Natural killer cell (primary cell): ENCODE results near the gene ZCCHC3. TPM values are rescaled to one million over a fixed set of nuclear protein-coding genes. Genes with fewer than 3 reads are reported as not detected.

Experiments
- ATAC-seq, 3 donors: fragments of 150-1000 bp in 2 of 3; fragments of 200-7000 bp in 1 of 3; cut with Tn5 transposase; 1 replicate in 1 of 3; 2 replicates in 2 of 3; pipeline ENCODE4 v1.10.0; 2021; ENCODE audit warnings: mild to moderate bottlenecking in 2 of 3, moderate library complexity in 2 of 3
- DNase-seq, 2 donors: peaks; one replicate each; pipeline versions ENCODE4 v3.0.0 to v3.0.0-alpha.2; 2013 to 2021; ENCODE audit warnings: mixed read lengths in 1 of 2
- H3K27ac ChIP-seq: one replicate; pipeline ENCODE4 v1.5.1; 2013; ENCODE audit warnings: mild to moderate bottlenecking, low read length
- H3K27me3 ChIP-seq: one replicate; pipeline ENCODE4 v1.6.1; 2013; ENCODE audit warnings: low read length; ENCODE audit not compliant: control insufficient read depth, insufficient read depth
- H3K36me3 ChIP-seq: one replicate; pipeline ENCODE4 v1.6.1; 2013; ENCODE audit warnings: low read length; ENCODE audit not compliant: control insufficient read depth, insufficient read depth
- H3K4me1 ChIP-seq: one replicate; pipeline ENCODE4 v1.6.1; 2013; ENCODE audit warnings: low read length; ENCODE audit not compliant: control insufficient read depth, insufficient read depth
- H3K4me3 ChIP-seq: one replicate; pipeline ENCODE4 v1.5.1; 2013; ENCODE audit warnings: low read length
- H3K9me3 ChIP-seq: one replicate; pipeline ENCODE4 v1.6.1; 2013; ENCODE audit warnings: low read length; ENCODE audit not compliant: control insufficient read depth, insufficient read depth
- H3K27ac Mint-ChIP-seq, 2 donors: one replicate each; pipeline ENCODE4 v1.8.0; 2022; ENCODE audit warnings: mild to moderate bottlenecking in 2 of 2, mixed read lengths in 2 of 2, moderate library complexity in 1 of 2
- H3K27me3 Mint-ChIP-seq, 2 donors: one replicate each; pipeline ENCODE4 v1.8.0; 2022; ENCODE audit warnings: low read depth in 2 of 2, mixed read lengths in 2 of 2
- H3K36me3 Mint-ChIP-seq: one replicate; pipeline ENCODE4 v1.8.0; 2022; ENCODE audit warnings: mixed read lengths
- H3K4me1 Mint-ChIP-seq, 2 donors: one replicate each; pipeline ENCODE4 v1.8.0; 2022; ENCODE audit warnings: mixed read lengths in 2 of 2
- H3K4me3 Mint-ChIP-seq: one replicate; pipeline ENCODE4 v1.8.0; 2022; ENCODE audit warnings: mild to moderate bottlenecking, moderate library complexity, mixed read lengths
- H3K9me3 Mint-ChIP-seq, 2 donors: one replicate each; pipeline ENCODE4 v1.8.0; 2022; ENCODE audit warnings: mixed read lengths in 2 of 2
- CTCF ChIP-seq: fragments of 200-600 bp; IDR thresholded peaks from one replicate; pipeline ENCODE4 v1.8.0; 2022; ENCODE audit warnings: antibody characterized with exemption
- WGBS: methylation state at CpG from one replicate; pipeline ENCODE4 v1.1.7; 2013; ENCODE audit warnings: missing lambda C conversion rate; ENCODE audit not compliant: insufficient coverage; 5-methylcytosine and 5-hydroxymethylcytosine counted together
- intact Hi-C: fragments of 100-400 bp; cut with micrococcal nuclease; formaldehyde crosslinking; loops from one replicate; pipeline ENCODE4 v1.14.2; 2022
- total RNA-seq, 4 donors: library from RNA; stranded (reverse); fragments of 120-200 nt in 1 of 4; gene quantifications; one replicate each; pipeline versions ENCODE4 v1.2.3 to v1.2.4, GENCODE V29; 2013 to 2022

ZCCHC3 gene
- total RNA-seq, 3 donors from 2014 or later (not counting 1 experiment from before 2014, with no cell fraction given): 19.2 to 24.0 (median 20.6) TPM

GRCh38 chr20:271069-271468, 26.3 kb upstream of the ZCCHC3 start:
- Mint-ChIP-seq H3K27ac (no peak overlapping the region), H3K4me3 (no peak overlapping the region), H3K4me1 (peaks cover 11% of the 10 kb centered on the region in 2 donors), H3K27me3 (peaks cover 5 to 7% of the 10 kb centered on the region in 2 donors), H3K9me3 (no peaks in the 10 kb centered on the region), H3K36me3 (no peaks in the 10 kb centered on the region)
- ATAC-seq (no peak), DNase-seq (no peak)
- 86% methylated on average over 4 of the region's 4 CpGs for WGBS
- Histone ChIP-seq H3K4me1 (peaks cover 9% of the 10 kb centered on the region), H3K27ac (no peak overlapping the region), H3K27me3 (peaks cover 4% of the 10 kb centered on the region), H3K4me3 (no peak overlapping the region), H3K9me3 (no peaks in the 10 kb centered on the region), H3K36me3 (no peaks in the 10 kb centered on the region)
- no peak for TF ChIP-seq CTCF
- intact Hi-C loops: no loop called here

GRCh38 chr20:271528-271927, 25.8 kb upstream of the ZCCHC3 start:
- H3K9me3 Mint-ChIP-seq: no peaks in the 10 kb centered on the region
- no peaks in the 10 kb centered on the region for H3K36me3 Mint-ChIP-seq
- ATAC-seq: no peak
- intact Hi-C loops: no loop called here
- Histone ChIP-seq H3K27me3 (no peaks in the 10 kb centered on the region), H3K36me3 (no peaks in the 10 kb centered on the region), H3K27ac (no peak overlapping the region), H3K4me3 (no peak overlapping the region), H3K4me1 (peaks cover 7% of the 10 kb centered on the region), H3K9me3 (no peaks in the 10 kb centered on the region)
- H3K27me3 Mint-ChIP-seq: peaks cover under 1 to 2% of the 10 kb centered on the region in 2 donors
- no peak for DNase-seq
- no peak overlapping the region for H3K4me3 Mint-ChIP-seq
- H3K4me1 Mint-ChIP-seq: peaks cover 7% of the 10 kb centered on the region in 2 donors
- no peak for TF ChIP-seq CTCF
- H3K27ac Mint-ChIP-seq: no peak overlapping the region

- intact Hi-C loops: no loop called here
- Mint-ChIP-seq H3K4me3 (no peak overlapping the region), H3K27me3 (no peaks in the 10 kb centered on the region), H3K4me1 (no peaks in the 10 kb centered on the region), H3K36me3 (no peaks in the 10 kb centered on the region), H3K9me3 (no peaks in the 10 kb centered on the region), H3K27ac (no peak overlapping the region)
- no peak for DNase-seq
- ATAC-seq: no peak
- no peaks in the 10 kb centered on the region for H3K36me3 ChIP-seq
- no peak overlapping the region for H3K27ac ChIP-seq
- H3K9me3 ChIP-seq: no peaks in the 10 kb centered on the region
- H3K4me1 ChIP-seq: no peaks in the 10 kb centered on the region
- no peak overlapping the region for H3K4me3 ChIP-seq
- TF ChIP-seq CTCF: no peak
- H3K27me3 ChIP-seq: no peaks in the 10 kb centered on the region
Measured at GRCh38 chr20:272718-273117, 24.7 kb upstream of the ZCCHC3 start.

GRCh38 chr20:273884-274283, 23.5 kb upstream of the ZCCHC3 start:
- Mint-ChIP-seq H3K27ac (no peak overlapping the region), H3K4me1 (no peaks in the 10 kb centered on the region)
- no peak for ATAC-seq

More at GRCh38 chr20:273884-274283, 23.5 kb upstream of the ZCCHC3 start:
- Mint-ChIP-seq H3K4me3 (no peak overlapping the region), H3K36me3 (no peaks in the 10 kb centered on the region), H3K9me3 (no peaks in the 10 kb centered on the region), H3K27me3 (no peaks in the 10 kb centered on the region)
- intact Hi-C loops: no loop called here
- Histone ChIP-seq H3K27me3 (no peaks in the 10 kb centered on the region), H3K27ac (no peak overlapping the region), H3K36me3 (no peaks in the 10 kb centered on the region), H3K9me3 (no peaks in the 10 kb centered on the region), H3K4me3 (no peak overlapping the region), H3K4me1 (no peaks in the 10 kb centered on the region)
- 71% methylated on average over 3 of the region's 3 CpGs for WGBS
- DNase-seq: no peak
- no peak for TF ChIP-seq CTCF
